Cardiac fibroblast (primary cell): ENCODE results near the gene TAPBP.
A peak's percentile ranks its signal among the peaks of the same experiment; 100 is the strongest.
"Not testable (repeated sequence)": the region's sequence is repeated elsewhere in the genome, so short reads cannot be mapped to it uniquely, and the experiment has no call there.

ENCODE experiments used
- DNase-seq, 2 donors: peaks; one replicate each; pipeline versions ENCODE4 v3.0.0 to v3.0.0-alpha.2; 2010; ENCODE audit warnings: low read depth in 2 of 2
- H3K4me3 ChIP-seq, 2 donors: replicated peaks in 1 of 2; 1 replicate in 1 of 2; 2 replicates in 1 of 2; pipeline ENCODE4 v1.5.1; 2011; ENCODE audit warnings: low read depth in 2 of 2, low read length in 2 of 2, mild to moderate bottlenecking in 2 of 2, moderate library complexity in 1 of 2
- TF ChIP-seq, protein P1 (sequence below): IDR thresholded peaks from one replicate; pipeline ENCODE4 v1.5.1; 2011; ENCODE audit warnings: low read depth, mild to moderate bottlenecking, low read length, inconsistent platforms

TAPBP gene

DNA sequence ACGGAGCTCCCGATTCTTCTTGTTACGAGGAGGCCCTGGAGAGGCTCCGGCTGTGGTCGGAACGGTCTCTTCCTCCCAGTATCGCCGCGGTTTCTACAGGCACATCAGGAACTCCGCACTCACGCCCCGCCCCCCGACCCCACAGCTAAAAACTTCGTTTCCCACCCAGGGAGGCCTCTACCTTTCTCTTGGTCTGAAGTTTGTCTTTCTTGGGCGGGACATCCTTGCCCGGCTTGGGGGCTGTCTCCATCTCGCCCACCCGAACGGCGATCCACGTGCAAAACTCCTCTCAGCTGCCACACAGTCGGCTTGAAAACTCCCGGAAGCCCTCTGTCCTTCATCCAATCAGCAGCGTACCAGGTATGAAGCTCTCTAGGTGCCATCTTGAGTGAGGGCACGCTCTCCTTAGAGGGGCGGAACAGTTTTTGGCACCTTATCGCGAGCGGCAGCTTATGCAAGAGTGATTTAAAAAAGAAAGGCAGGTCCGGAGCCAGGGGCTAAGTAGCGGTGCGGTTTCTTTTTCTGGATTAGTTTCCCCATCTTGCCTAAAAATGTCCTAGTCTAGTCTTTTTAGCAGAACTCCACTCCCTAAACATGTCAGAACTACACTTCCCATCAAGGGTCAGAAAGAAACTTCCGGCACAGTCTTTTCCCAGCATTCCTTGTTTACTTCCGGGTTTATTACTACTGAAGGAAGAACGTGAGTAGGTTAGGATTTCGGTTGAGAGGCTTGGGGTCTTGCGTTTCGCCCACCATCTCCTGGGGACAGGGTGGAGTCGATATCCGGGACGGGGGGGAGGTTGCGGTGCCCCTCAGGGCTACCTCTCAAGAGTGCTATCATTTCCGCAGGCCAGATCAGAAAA, 24.7 kb downstream of the TAPBP start, which contains the start of the genes PFDN6 and WDR46:
Gene PFDN6, plus strand, starts transcription at position 681 of the 863 bp plus-strand sequence. CDS start 256 bp downstream, outside the sequence.
Gene WDR46, minus strand, starts transcription at position 319 of the 863 bp plus-strand sequence. Its CDS starts 69 bp downstream, at position 250.
- peak; percentile 89 to 93 for DNase-seq

DNA sequence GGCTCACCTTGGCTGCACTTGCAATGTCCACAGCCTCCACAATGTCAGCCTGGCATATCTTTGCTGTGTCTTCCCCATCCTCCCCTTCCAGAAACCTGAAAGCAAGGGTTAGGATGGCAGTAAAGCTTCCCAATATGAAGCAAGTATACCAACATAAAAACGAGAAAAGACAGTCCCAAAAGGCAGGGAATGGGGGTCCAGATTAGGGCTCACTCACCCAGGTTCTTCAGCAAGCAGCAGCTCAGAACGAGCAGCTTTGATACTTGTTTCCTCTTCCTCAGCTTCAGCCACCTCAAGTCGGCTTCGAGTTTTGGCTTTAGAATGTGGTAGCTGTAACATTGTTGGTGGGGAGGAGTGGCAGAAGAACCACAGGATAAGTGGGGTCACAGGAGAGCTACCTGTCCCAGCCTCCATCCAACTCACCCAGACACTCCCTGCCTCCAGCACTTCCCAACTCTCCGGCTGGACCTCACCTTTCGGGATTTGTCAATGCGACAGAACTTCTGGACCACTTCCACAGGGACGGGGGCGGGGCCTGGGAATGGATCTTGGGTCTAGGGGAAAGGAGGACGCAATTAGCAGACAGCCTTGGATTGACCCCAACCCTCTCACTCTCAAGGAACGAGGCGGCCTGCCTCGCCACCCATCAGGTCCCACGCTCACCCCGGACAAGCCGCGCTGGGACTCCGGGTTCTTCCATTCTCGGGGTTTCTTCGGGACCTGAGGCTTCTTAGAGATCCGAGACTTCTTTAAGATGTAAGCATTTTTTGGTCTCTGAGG, 25.5 kb downstream of the TAPBP start:
- peak overlapping the region; percentile 86 to 90 for H3K4me3 ChIP-seq
- TF ChIP-seq, protein P1, sequence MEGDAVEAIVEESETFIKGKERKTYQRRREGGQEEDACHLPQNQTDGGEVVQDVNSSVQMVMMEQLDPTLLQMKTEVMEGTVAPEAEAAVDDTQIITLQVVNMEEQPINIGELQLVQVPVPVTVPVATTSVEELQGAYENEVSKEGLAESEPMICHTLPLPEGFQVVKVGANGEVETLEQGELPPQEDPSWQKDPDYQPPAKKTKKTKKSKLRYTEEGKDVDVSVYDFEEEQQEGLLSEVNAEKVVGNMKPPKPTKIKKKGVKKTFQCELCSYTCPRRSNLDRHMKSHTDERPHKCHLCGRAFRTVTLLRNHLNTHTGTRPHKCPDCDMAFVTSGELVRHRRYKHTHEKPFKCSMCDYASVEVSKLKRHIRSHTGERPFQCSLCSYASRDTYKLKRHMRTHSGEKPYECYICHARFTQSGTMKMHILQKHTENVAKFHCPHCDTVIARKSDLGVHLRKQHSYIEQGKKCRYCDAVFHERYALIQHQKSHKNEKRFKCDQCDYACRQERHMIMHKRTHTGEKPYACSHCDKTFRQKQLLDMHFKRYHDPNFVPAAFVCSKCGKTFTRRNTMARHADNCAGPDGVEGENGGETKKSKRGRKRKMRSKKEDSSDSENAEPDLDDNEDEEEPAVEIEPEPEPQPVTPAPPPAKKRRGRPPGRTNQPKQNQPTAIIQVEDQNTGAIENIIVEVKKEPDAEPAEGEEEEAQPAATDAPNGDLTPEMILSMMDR: no peak

More for the DNA sequence above, 24.7 kb downstream of the TAPBP start, which contains the start of the genes PFDN6 and WDR46:
- peak within 1 kb of the TSS; percentile 86 to 90 for H3K4me3 ChIP-seq
- TF ChIP-seq, protein P1: no peak

DNA sequence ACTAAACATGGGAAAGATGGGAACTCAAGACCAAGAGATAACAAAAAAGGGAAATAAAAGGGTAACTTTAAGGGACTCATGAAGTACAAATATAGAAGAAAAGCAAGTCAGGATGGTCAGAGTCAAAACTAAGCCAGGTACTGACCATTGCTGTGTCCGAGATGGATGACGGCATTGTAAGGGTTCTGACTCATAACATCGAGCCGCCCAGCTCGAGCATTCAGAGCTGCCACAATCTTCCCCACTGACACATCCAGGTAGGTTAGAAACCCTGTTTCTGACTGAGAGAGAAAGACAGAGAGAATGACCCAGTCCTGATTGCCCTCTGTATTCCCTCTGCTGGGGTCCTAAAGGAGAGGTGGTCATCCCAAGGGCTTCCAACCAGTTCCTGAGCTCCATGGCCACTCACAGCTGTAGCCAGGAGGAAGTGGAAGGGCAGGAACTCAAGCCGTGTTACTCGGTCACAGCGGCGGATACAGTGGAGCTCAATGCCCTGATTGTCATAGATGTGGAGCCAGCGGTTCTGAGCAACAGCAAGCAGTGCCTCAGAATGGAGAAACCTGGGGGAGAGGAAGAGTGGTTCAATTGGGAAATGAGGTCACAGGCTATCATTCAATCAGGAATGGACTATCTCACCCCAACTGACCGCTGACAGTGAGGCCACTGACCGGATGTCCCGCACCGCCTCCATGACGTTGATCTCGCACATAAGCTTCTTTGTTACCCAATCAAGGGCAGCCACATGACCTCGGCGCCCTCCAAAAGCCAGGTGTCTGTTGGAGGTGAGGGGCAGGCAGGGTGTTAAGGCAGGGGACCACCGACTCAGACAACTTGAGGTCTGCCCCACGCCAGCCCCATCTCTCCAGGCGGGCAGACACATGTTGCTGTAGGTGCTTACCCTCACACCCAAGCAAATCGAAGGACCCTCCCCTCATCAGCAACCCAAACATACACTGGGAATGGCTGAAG, 26.6 kb downstream of the TAPBP start:
- no peak overlapping the region for H3K4me3 ChIP-seq
- no peak for DNase-seq
- TF ChIP-seq, protein P1: no peak

More for the DNA sequence above, 25.5 kb downstream of the TAPBP start:
- DNase-seq: no peak

DNA sequence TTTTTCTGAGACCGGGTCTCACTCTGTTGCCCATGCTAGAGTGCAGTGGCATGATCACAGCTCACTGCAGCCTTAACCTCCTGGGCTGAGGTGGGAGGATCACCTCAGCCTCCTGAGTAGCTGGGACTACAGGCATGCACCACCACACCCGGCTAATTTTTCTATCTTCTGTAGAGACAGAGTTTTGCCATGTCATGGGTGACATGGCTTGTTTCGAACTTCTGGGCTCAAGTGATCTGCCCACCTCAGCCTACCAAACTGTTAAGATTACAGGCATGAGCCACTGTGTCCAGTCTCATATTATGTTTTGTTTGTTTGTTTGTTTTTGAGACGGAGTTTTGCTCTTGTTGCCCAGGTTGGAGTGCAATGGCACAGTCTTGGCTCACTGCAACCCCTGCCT, 28.7 kb downstream of the TAPBP start:
- not testable (repeated sequence) for H3K4me3 ChIP-seq, DNase-seq

DNA sequence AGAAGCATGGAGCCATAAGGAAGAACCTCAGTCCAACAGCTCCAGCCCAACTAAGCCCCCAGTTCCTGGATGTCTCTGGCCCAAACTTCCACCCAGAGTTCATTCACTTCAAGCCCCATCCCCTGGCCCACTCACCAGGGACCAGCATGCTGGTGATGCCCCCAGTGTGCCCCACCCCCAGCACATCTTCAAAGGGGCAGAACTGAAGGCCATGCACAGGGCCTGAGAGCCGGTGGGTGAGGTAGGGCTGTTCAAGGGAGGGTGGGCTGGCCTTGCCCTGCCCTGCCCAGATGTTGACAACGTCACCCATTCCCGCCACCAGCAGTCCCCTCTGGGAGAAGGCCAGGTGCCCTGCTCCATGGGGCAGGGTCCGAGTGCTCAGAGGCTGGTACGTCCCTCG, 33.3 kb downstream of the TAPBP start:
- no peak overlapping the region for H3K4me3 ChIP-seq
- no peak for DNase-seq
- TF ChIP-seq, protein P1: no peak

DNA sequence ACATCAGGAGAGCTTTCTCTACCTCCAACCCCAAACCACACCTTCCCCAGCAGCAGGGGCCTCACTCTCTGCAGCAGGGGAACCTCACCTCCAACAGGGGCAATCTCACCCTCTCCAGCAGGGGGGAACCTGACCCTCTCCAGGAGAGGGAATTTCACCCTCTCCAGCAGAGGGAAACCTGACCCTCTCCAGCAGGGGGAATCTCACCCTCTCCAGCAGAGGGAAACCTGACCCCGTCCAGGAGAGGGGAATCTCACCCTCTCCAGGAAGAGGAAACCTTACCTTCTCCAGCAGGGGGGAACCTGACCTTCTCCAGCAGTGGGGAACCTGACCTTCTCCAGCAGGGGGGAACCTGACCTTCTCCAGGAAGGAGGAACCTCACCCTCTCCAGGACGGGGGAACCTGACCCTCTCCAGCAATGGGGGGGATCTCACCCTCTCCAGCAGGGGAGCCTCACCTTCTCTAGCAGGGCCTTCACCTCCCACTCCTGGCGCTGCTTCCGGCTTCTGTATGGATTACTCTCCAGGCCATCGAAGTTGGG, 33.8 kb downstream of the TAPBP start:
- peak; percentile 53 to 58 for DNase-seq
- no peak overlapping the region for H3K4me3 ChIP-seq
- TF ChIP-seq, protein P1: peak; percentile 66
